H1 (cell line): ENCODE measurements around the gene RELCH. TPM values are rescaled to one million over a fixed set of nuclear protein-coding genes. Genes with fewer than 3 reads are reported as not detected.

Experiments
- HDAC2 ChIP-seq, 2 experiments: fragments of 300-600 bp in 1 of 2; sonication (generic) in 1 of 2; IDR thresholded peaks; 2 replicates each; pipeline ENCODE4 v1.6.1; 2011 to 2012; ENCODE audit warnings: low read depth in 2 of 2, low read length in 2 of 2, mild to moderate bottlenecking in 2 of 2, moderate library complexity in 2 of 2, borderline replicate concordance in 1 of 2, inconsistent platforms in 1 of 2
- polyA plus RNA-seq, 7 experiments: library from polyadenylated mRNA; depleted of rRNA in 3 of 7; stranded (reverse) in 5 of 7; unstranded in 2 of 7; fragments of >200 nt in 5 of 7; fragments of 200-250 nt in 2 of 7; gene quantifications; 1 replicate in 5 of 7; 2 replicates in 1 of 7; 4 replicates in 1 of 7; pipeline versions ENCODE4 v1.2.1 to v1.2.3, GENCODE V29; 2011 to 2013; ENCODE audit warnings: missing spikeins in 2 of 7, mixed read lengths in 2 of 7
- total RNA-seq: library from RNA; stranded (reverse); fragmentation: NEBNext Ultra II Directional; extraction: Animal tissue kit (Norgen Biotek cat#: 25700); gene quantifications from 2 replicates; pipeline ENCODE4 v1.2.1, GENCODE V29; 2021

Gene RELCH
- total and polyA plus RNA-seq, 2 of the 8 experiments (the other 6 are each of a cell fraction or from before 2014, with no cell fraction given): 7.3 to 26.9 TPM

DNA sequence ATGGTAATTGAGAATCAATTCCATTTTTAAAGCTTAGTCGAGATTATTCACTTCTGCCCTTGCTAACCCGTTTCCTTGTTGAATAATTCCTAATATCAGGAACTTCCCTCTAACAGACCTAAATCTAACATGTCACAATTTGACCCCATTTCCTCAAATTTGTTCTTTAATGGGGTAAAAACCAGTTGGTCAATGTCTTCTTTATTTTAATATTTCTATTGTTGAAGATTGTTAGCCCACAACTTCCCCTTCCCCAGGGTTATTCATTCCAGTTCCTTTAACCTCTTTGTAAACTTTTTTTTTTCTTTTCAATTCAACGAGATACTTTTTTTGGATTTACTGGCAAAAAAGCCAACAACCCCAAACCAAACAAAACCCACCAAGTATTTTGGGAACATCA is 145.4 kb downstream of the RELCH start (continued):
- no peak for TF ChIP-seq HDAC2 (IDR thresholded peaks at IDR 0.05; ENCODE audit: borderline replicate concordance in 1 of 2, low read depth in 2 of 2, low read length in 2 of 2)
